K562 (cell line): Measurements from ENCODE around the gene TMCC1. TPM values are rescaled to one million over a fixed set of nuclear protein-coding genes. Genes with fewer than 3 reads are reported as not detected.

Source experiments
- ATAC-seq: fragments of 200-7000 bp; cut with Tn5 transposase; 3 replicates; pipeline ENCODE4 v1.9.1; 2020; ENCODE audit warnings: moderate library complexity
- BruUV-seq: library from RNA; stranded (reverse); fragments of 400-500 nt; replicated peaks from 2 replicates; lab custom pipeline; 2021; lab: Mats Ljungman, UMichigan
- CTCF ChIA-PET: fragments of 300-600 bp; formaldehyde crosslinking; extraction: SDS; loops from one replicate; lab custom pipeline; 2021; ENCODE audit warnings: low intra/inter-chr PET ratio; lab: Yijun Ruan, JAX
- POLR2A ChIA-PET: fragments of 300-600, 350-650 bp; sonication (Branson Sonifier 250); formaldehyde crosslinking; extraction: SDS; loops from one replicate; lab custom pipeline; 2021; ENCODE audit warnings: antibody characterized with exemption, inconsistent platforms; lab: Yijun Ruan, JAX
- DNase-seq, 4 experiments: peaks; one replicate each; pipeline versions ENCODE4 v3.0.0 to v3.0.0-alpha.2; 2011 to 2018; ENCODE audit warnings: low spot score in 3 of 4, mixed read lengths in 3 of 4; ENCODE audit errors: extremely low read depth in 1 of 4
- FAIRE-seq: peaks from 2 replicates; lab custom pipeline; 2011; peaks lifted over from hg19 to GRCh38; lab: Jason Lieb, UNC
- H2AFZ ChIP-seq: 2 replicates; pipeline ENCODE4 v1.6.0; 2011; ENCODE audit warnings: low read depth, low read length, control low read depth, inconsistent platforms
- H3K27ac ChIP-seq: fragments of 200-600 bp; 3 replicates; pipeline ENCODE4 v1.8.0; 2011; ENCODE audit warnings: low read depth, mild to moderate bottlenecking, control low read depth, inconsistent platforms, low read length, moderate library complexity, mixed read lengths; ENCODE audit errors: extremely low read depth
- H3K27me3 ChIP-seq, 2 experiments: fragments of 300-600 bp in 1 of 2; 2 replicates in 1 of 2; 3 replicates in 1 of 2; pipeline versions ENCODE4 v1.6.0 to v1.8.0; 2011; ENCODE audit warnings: inconsistent platforms in 2 of 2, low read length in 2 of 2, mild to moderate bottlenecking in 1 of 2, mixed read lengths in 1 of 2, moderate library complexity in 1 of 2; ENCODE audit not compliant: control insufficient read depth in 2 of 2, insufficient read depth in 2 of 2
- H3K36me3 ChIP-seq: fragments of 300-600 bp; 3 replicates; pipeline ENCODE4 v1.8.0; 2011; ENCODE audit warnings: mild to moderate bottlenecking, low read length, inconsistent platforms; ENCODE audit not compliant: control insufficient read depth, insufficient read depth
- H3K4me1 ChIP-seq, 2 experiments: fragments of 200-600 bp in 1 of 2; replicated peaks in 1 of 2; 2 replicates in 1 of 2; 3 replicates in 1 of 2; pipeline versions ENCODE4 v1.5.1 to v1.8.0; 2011; ENCODE audit warnings: inconsistent platforms in 2 of 2, low read length in 2 of 2, mild to moderate bottlenecking in 1 of 2, mixed read lengths in 1 of 2, moderate library complexity in 1 of 2; ENCODE audit not compliant: control insufficient read depth in 2 of 2, insufficient read depth in 2 of 2
- H3K4me2 ChIP-seq: 2 replicates; pipeline ENCODE4 v1.6.1; 2011; ENCODE audit warnings: low read length, control low read depth, inconsistent platforms, mixed read lengths; ENCODE audit not compliant: insufficient read depth
- H3K4me3 ChIP-seq: fragments of 200-600 bp; sonication (generic), shearing (Covaris generic); 2 replicates; pipeline ENCODE4 v1.5.1; 2016; ENCODE audit warnings: control low read depth, inconsistent platforms
- H3K79me2 ChIP-seq: fragments of 200-600 bp; 3 replicates; pipeline ENCODE4 v1.8.0; 2011; ENCODE audit warnings: low read length, inconsistent platforms; ENCODE audit not compliant: control insufficient read depth, insufficient read depth
- H3K9ac ChIP-seq, 2 experiments: 2 replicates each; pipeline versions ENCODE4 v1.6.0 to v1.6.1; 2011; ENCODE audit warnings: low read depth in 2 of 2, low read length in 2 of 2, control low read depth in 1 of 2, inconsistent platforms in 1 of 2, mild to moderate bottlenecking in 1 of 2, mixed read lengths in 1 of 2; ENCODE audit not compliant: insufficient read depth in 1 of 2
- H3K9me1 ChIP-seq: one replicate; pipeline ENCODE4 v1.6.0; 2011; ENCODE audit warnings: inconsistent platforms, mild to moderate bottlenecking, low read length, moderate library complexity; ENCODE audit not compliant: control insufficient read depth, insufficient read depth
- H3K9me3 ChIP-seq: replicated peaks from 2 replicates; pipeline ENCODE4 v1.5.1; 2011; ENCODE audit warnings: low read depth, low read length, inconsistent platforms; ENCODE audit not compliant: control insufficient read depth, insufficient read depth
- H4K20me1 ChIP-seq: replicated peaks from 2 replicates; pipeline ENCODE4 v1.6.1; 2011; ENCODE audit warnings: low read length, inconsistent platforms, mixed read lengths; ENCODE audit not compliant: control insufficient read depth, insufficient read depth
- BDP1 ChIP-seq: IDR thresholded peaks from 3 replicates; pipeline ENCODE4 v1.6.1; 2011; ENCODE audit not compliant: insufficient read length, insufficient read depth
- CXXC5 ChIP-seq: fragments of 250-450 bp; sonication (Bioruptor Pico); IDR thresholded peaks from 2 replicates; pipeline ENCODE4 v1.8.0; 2022; ENCODE audit warnings: inconsistent platforms, mild to moderate bottlenecking, moderate library complexity
- DEAF1 ChIP-seq: fragments of 450-650 bp; formaldehyde crosslinking; IDR thresholded peaks from 2 replicates; pipeline ENCODE4 v1.4.0; 2020; ENCODE audit warnings: mild to moderate bottlenecking, moderate library complexity
- E4F1 ChIP-seq: fragments of 250-450 bp; sonication (Bioruptor Pico); IDR thresholded peaks from 2 replicates; pipeline ENCODE4 v1.5.0; 2021; ENCODE audit warnings: mild to moderate bottlenecking, borderline replicate concordance
- HOMEZ ChIP-seq: fragments of 250-450 bp; sonication (Bioruptor Pico); IDR thresholded peaks from 2 replicates; pipeline ENCODE4 v1.4.0; 2020; ENCODE audit warnings: mild to moderate bottlenecking, moderate library complexity
- NFXL1 ChIP-seq: fragments of 450-650 bp; formaldehyde crosslinking; IDR thresholded peaks from 2 replicates; pipeline ENCODE4 v1.4.0; 2021; ENCODE audit warnings: mild to moderate bottlenecking
- ZNF121 ChIP-seq: sonication (generic); formaldehyde crosslinking; conservative IDR thresholded peaks from 2 replicates; pipeline ENCODE4 v1.8.0; 2022; ENCODE audit warnings: missing genetic modification reagents
- ZNF124 ChIP-seq: sonication (generic); formaldehyde crosslinking; IDR thresholded peaks from 2 replicates; pipeline ENCODE4 v1.8.1; 2022; ENCODE audit warnings: missing genetic modification reagents
- ZNF586 ChIP-seq: fragments of 450-650 bp; formaldehyde crosslinking; conservative IDR thresholded peaks from 2 replicates; pipeline ENCODE4 v1.4.0; 2020; ENCODE audit warnings: mild to moderate bottlenecking, moderate library complexity
- ZSCAN29 ChIP-seq: fragments of 450-650 bp; IDR thresholded peaks from 2 replicates; pipeline ENCODE4 v1.6.1; 2017
- WGBS: fragments of 100-300 bp; shearing (Covaris generic); methylation state at CpG from one replicate; pipeline ENCODE4 v1.1.6; 2016; ENCODE audit warnings: low coverage, mixed read lengths; ENCODE audit not compliant: insufficient coverage; ENCODE audit errors: missing lambda C conversion rate; 5-methylcytosine and 5-hydroxymethylcytosine counted together
- in situ Hi-C: fragments of 300-500 bp; cut with MboI; formaldehyde crosslinking; loops from 4 replicates; pipeline ENCODE4 v1.15.0; 2018; ENCODE audit warnings: inconsistent platforms, mixed read lengths
- intact Hi-C: fragments of 100-400 bp; cut with micrococcal nuclease; formaldehyde crosslinking; loops from 2 replicates; pipeline ENCODE4 v1.14.2; 2022
- polyA plus RNA-seq, 8 experiments: library from polyadenylated mRNA; depleted of rRNA in 4 of 8; stranded (reverse) in 5 of 8; unstranded in 3 of 8; fragments of >200 nt; fragmentation: Nextera tagmentation in 2 of 8; fragmentation: Illumina TruSeq in 1 of 8; extraction: Ambion mirVana in 2 of 8; extraction: Trizol in 1 of 8; gene quantifications; 2 replicates each; pipeline versions ENCODE4 v1.2.1 to v1.2.3, GENCODE V29; 2011 to 2014; ENCODE audit warnings: inconsistent platforms in 1 of 8, missing spikeins in 1 of 8
- total RNA-seq, 7 experiments: library from RNA; depleted of rRNA in 6 of 7; stranded (reverse); fragments of >200 nt in 6 of 7; fragmentation: Illumina TruSeq in 2 of 7; extraction: Trizol in 2 of 7; gene quantifications; 2 replicates each; pipeline versions ENCODE4 v1.2.1 to v1.2.3, GENCODE V29; 2011 to 2021; ENCODE audit warnings: low replicate concordance in 1 of 7

Gene TMCC1
- total and polyA plus RNA-seq, 9 of the 15 experiments (the other 6 are each of a cell fraction or from before 2014, with no cell fraction given), result 0.89 to 8.7 (median 4.0) TPM

DNA sequence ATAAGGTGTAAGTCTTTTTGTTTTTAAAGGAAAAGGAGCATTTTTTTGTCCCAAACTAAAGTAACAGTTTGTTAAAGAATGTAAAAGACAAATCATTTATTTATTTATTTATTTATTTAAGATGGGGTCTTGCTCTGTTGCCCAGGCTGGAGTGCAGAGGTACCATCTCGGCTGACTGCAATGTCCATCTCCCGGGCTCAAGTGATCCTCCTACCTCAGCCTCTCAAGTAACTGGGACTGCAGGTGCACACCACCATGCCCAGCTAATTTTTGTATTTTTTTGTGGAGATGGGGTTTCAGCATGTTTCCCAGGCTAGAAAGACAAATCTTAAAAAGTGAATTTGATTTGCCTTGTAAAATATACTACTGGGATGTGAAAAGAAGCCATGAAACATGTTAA is 200.8 kb downstream of the TMCC1 start:
- H3K27me3 ChIP-seq, result no peaks in the 10 kb centered on the region
- WGBS, result 63% methylated on average over 2 of the region's 2 CpGs
- H3K27ac ChIP-seq, result no peak overlapping the region
- FAIRE-seq (no peak), DNase-seq (no peak), ATAC-seq (no peak)
- H4K20me1 ChIP-seq, result no peaks in the 10 kb centered on the region
- no peaks in the 10 kb centered on the region for H3K36me3 ChIP-seq
- H2AFZ ChIP-seq, result no peak overlapping the region
- H3K9ac ChIP-seq, result no peak overlapping the region
- POLR2A ChIA-PET, result interaction anchor here (1.0 kb wide), 1 partner anchor 18 kb away, joined by 3 read pairs; no protein-coding TSS in a partner anchor
- no peak overlapping the region for H3K4me3 ChIP-seq
- H3K4me1 ChIP-seq, result peaks cover 0 to 5% of the 10 kb centered on the region in 2 experiments; a peak in 2 of 5 replicates
- TF ChIP-seq ZNF121, result peak; percentile 68; the same call in 1 of the 2 replicates
- no peak for TF ChIP-seq ZNF124 (CRISPR knock-in tag)
- no peak for TF ChIP-seq BDP1
- intact Hi-C loops, result no loop called here
- in situ Hi-C loops, result no loop called here
- H3K9me3 ChIP-seq, result 0 out of 2 replicates have a peak, but pooled peaks cover 2% of the 10 kb centered on the region
- H3K4me2 ChIP-seq, result no peak overlapping the region
- no TSS peak for BruUV-seq
- H3K79me2 ChIP-seq, result no peaks in the 10 kb centered on the region
- CTCF ChIA-PET, result no interaction called here
- H3K9me1 ChIP-seq, result no peaks in the 10 kb centered on the region

- Histone ChIP-seq H3K4me1 (peaks cover 0 to 7% of the 10 kb centered on the region in 2 experiments; a peak in 3 of 5 replicates), H2AFZ (peak overlapping the region; percentile 88; the same call in 1 of the 2 replicates), H4K20me1 (no peaks in the 10 kb centered on the region), H3K27ac (no peak overlapping the region), H3K9me3 (no peaks in the 10 kb centered on the region), H3K9ac (no peak overlapping the region), H3K9me1 (no peaks in the 10 kb centered on the region), H3K27me3 (no peaks in the 10 kb centered on the region), H3K4me2 (no peak overlapping the region), H3K36me3 (no peaks in the 10 kb centered on the region), H3K4me3 (no peak overlapping the region), H3K79me2 (no peaks in the 10 kb centered on the region)
- no TSS peak for BruUV-seq
- WGBS, result 19% methylated on average over 2 of the region's 2 CpGs
- FAIRE-seq, result no peak
- in situ Hi-C loops (no loop called here), intact Hi-C loops (no loop called here)
- POLR2A ChIA-PET, result interaction anchor here (0.7 to 1.5 kb wide), 3 partner anchors 8 to 37 kb away, joined by 3 to 7 read pairs (median 3); no protein-coding TSS in a partner anchor
- CTCF ChIA-PET, result no interaction called here
- no peak for DNase-seq
- ATAC-seq, result no peak
- TF ChIP-seq ZNF586 (CRISPR knock-in tag) (no peak), HOMEZ (CRISPR knock-in tag) (no peak), ZSCAN29 (no peak), DEAF1 (CRISPR knock-in tag) (no peak), E4F1 (CRISPR knock-in tag) (no peak), NFXL1 (no peak), CXXC5 (CRISPR knock-in tag) (no peak)
These were observed 202.5 kb downstream of the TMCC1 start for GRCh38 chr3:129690963-129691362.
